ENCODE data around the gene GLUD1. TPM values are rescaled to one million over a fixed set of nuclear protein-coding genes. Genes with fewer than 3 reads are reported as not detected.
"Not testable (repeated sequence)": the region's sequence is repeated elsewhere in the genome, so short reads cannot be mapped to it uniquely, and the experiment has no call there.

Gene GLUD1
- total and polyA plus RNA-seq, 3 experiments from 2014 or later, result 130 to 184 (median 174) TPM

DNA sequence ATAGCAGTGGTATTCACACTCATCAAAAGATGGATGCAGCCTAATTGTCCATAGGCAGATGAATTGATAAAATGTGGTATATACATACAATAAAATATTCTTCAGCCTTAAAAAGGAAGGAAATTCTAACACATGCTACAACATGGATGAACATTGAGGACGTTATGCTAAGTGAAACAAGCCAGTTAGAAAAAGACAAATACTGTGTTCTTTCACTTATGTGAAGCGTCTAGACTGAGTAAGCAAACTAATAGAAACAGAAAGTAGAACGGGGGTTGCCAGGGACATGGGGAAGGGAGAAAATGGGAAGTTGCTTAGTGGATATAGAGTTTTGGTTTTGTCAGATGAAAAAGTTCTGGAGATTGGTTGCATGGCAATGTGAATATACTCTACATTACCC, 81.1 kb downstream of the GLUD1 start:
- H3K27me3 ChIP-seq (ENCODE audit: insufficient read depth, low read length, poor library complexity, severe bottlenecking); H3K4me3 ChIP-seq (ENCODE audit: low read length); H3K27ac ChIP-seq (ENCODE audit: low read depth, low read length); H3K36me3 ChIP-seq (ENCODE audit: insufficient read depth, low read length); H3K9me3 Mint-ChIP-seq; H3K27me3 Mint-ChIP-seq; POLR2A ChIA-PET; H3K36me3 Mint-ChIP-seq; CTCF ChIA-PET; H3K4me1 ChIP-seq (ENCODE audit: insufficient read depth, low read length); H3K9me3 ChIP-seq (ENCODE audit: low read length); H3K4me1 Mint-ChIP-seq; DNase-seq: not testable (repeated sequence)
- Mint-ChIP-seq H3K4me3 (peak overlapping the region in 1 of 7 donors; percentile 49), H3K27ac (peak overlapping the region in 1 of 8 donors; percentile 78)

DNA sequence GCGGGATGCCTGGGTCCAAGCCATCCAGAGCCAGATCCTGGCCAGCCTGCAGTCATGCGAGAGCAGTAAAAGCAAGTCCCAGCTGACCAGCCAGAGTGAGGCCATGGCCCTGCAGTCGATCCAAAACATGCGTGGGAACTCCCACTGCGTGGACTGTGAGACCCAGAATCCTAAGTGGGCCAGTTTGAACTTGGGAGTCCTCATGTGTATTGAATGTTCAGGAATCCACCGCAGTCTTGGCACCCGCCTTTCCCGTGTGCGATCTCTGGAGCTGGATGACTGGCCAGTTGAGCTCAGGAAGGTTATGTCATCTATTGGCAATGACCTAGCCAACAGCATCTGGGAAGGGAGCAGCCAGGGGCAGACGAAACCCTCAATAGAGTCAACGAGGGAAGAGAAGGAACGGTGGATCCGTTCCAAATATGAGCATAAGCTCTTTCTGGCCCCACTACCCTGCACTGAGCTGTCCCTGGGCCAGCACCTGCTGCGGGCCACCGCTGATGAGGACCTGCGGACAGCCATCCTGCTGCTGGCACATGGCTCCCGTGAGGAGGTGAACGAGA, 85.4 kb downstream of the GLUD1 start:
- H3K4me1 ChIP-seq (ENCODE audit: insufficient read depth, low read length); DNase-seq; H3K27me3 Mint-ChIP-seq; H3K36me3 Mint-ChIP-seq; CTCF ChIA-PET; H3K27me3 ChIP-seq (ENCODE audit: insufficient read depth, low read length, poor library complexity, severe bottlenecking); H3K4me1 Mint-ChIP-seq; H3K9me3 ChIP-seq (ENCODE audit: low read length); H3K4me3 ChIP-seq (ENCODE audit: low read length); H3K4me3 Mint-ChIP-seq; H3K36me3 ChIP-seq (ENCODE audit: insufficient read depth, low read length); H3K27ac ChIP-seq (ENCODE audit: low read depth, low read length); POLR2A ChIA-PET; H3K9me3 Mint-ChIP-seq: not testable (repeated sequence)
- H3K27ac Mint-ChIP-seq, result peak overlapping the region in 1 of 8 donors; percentile 30

DNA sequence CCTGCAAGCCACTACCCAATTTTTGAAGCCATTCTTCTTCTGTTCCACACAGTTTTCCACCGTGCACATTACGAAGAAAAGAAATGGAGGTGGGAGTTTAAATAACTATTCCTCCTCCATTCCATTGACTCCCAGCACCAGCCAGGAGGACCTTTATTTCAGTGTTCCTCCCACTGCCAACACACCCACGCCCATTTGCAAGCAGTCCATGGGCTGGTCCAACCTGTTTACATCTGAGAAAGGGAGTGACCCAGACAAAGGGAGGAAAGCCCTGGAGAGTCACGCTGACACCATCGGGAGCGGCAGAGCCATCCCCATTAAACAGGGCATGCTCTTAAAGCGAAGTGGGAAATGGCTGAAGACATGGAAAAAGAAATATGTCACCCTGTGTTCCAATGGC, 86.3 kb downstream of the GLUD1 start:
- H3K27ac ChIP-seq (ENCODE audit: low read depth, low read length); H3K36me3 Mint-ChIP-seq; H3K4me3 Mint-ChIP-seq; H3K9me3 Mint-ChIP-seq; H3K4me1 Mint-ChIP-seq; DNase-seq; H3K4me1 ChIP-seq (ENCODE audit: insufficient read depth, low read length); H3K27ac Mint-ChIP-seq; H3K27me3 ChIP-seq (ENCODE audit: insufficient read depth, low read length, poor library complexity, severe bottlenecking); H3K9me3 ChIP-seq (ENCODE audit: low read length); H3K4me3 ChIP-seq (ENCODE audit: low read length); H3K36me3 ChIP-seq (ENCODE audit: insufficient read depth, low read length); CTCF ChIA-PET; H3K27me3 Mint-ChIP-seq; POLR2A ChIA-PET: not testable (repeated sequence)

DNA sequence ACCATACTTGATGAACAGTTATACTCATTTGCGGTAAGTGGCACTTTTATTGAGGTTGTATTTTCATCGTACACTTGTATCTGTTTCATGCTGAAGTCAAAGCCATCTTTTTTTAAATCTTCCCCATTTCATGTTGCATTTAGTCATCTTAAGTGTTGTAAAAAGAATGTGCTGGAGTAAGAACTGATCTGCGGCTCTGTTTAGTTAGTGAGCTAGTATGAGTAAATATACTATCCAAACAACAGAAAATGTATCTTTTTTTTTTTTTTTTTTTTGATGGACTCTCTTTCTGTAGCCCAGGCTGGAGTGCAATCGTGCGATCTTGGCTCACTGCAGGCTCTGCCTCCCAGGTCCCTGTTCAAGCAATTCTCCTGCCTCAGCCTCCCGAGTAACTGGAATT, 87.0 kb downstream of the GLUD1 start:
- H3K9me3 Mint-ChIP-seq; H3K36me3 Mint-ChIP-seq; H3K27me3 Mint-ChIP-seq; H3K27me3 ChIP-seq (ENCODE audit: insufficient read depth, low read length, poor library complexity, severe bottlenecking); H3K27ac Mint-ChIP-seq; DNase-seq; H3K36me3 ChIP-seq (ENCODE audit: insufficient read depth, low read length); H3K4me1 Mint-ChIP-seq; CTCF ChIA-PET; H3K4me1 ChIP-seq (ENCODE audit: insufficient read depth, low read length); POLR2A ChIA-PET; H3K27ac ChIP-seq (ENCODE audit: low read depth, low read length); H3K9me3 ChIP-seq (ENCODE audit: low read length); H3K4me3 Mint-ChIP-seq; H3K4me3 ChIP-seq (ENCODE audit: low read length): not testable (repeated sequence)

DNA sequence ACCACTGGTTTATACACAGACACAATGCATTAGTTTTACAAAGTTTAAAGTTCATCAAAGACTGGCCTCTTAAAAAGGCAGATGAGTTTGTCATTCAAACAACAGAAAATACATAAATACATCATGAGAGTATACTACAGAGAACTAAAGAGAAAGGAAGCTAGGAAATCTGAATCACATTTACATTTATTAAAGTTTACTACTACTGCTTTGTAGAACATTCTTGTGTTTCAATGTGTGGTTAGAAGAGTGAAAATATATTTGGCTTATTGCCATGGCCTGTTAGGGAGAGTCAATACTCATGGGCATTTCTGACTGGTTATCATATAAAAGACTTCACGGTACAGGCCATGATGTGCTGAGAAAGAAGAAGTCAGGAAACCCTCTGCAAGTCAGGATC, 87.5 kb downstream of the GLUD1 start:
- POLR2A ChIA-PET; H3K4me1 ChIP-seq (ENCODE audit: insufficient read depth, low read length); H3K27me3 Mint-ChIP-seq; H3K4me3 Mint-ChIP-seq; H3K36me3 Mint-ChIP-seq; H3K27me3 ChIP-seq (ENCODE audit: insufficient read depth, low read length, poor library complexity, severe bottlenecking); H3K27ac Mint-ChIP-seq; H3K4me1 Mint-ChIP-seq; H3K36me3 ChIP-seq (ENCODE audit: insufficient read depth, low read length); H3K9me3 ChIP-seq (ENCODE audit: low read length); DNase-seq; CTCF ChIA-PET; H3K9me3 Mint-ChIP-seq; H3K27ac ChIP-seq (ENCODE audit: low read depth, low read length); H3K4me3 ChIP-seq (ENCODE audit: low read length): not testable (repeated sequence)

DNA sequence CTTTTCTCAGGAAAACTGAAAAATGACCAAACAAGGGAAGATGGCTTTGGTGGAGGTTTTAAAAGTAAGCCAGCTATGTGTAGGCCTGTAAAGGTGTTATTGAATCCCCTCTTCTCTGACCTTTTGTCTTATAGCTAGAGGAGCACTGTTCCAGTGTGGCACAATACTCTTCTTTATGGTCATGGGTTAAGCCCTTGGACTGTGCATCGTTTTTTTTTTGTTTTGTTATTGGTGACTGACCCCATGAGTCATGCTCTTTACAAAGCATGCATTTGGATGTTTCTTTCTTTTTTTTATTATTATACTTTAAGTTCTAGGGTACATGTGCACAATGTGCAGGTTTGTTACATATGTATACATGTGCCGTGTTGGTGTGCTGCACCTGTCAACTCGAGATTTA, 94.2 kb downstream of the GLUD1 start:
- Histone ChIP-seq H3K4me1 (ENCODE audit: insufficient read depth, low read length) (no peaks in the 10 kb centered on the region), H3K9me3 (ENCODE audit: low read length) (no peaks in the 10 kb centered on the region), H3K27ac (ENCODE audit: low read depth, low read length) (no peak overlapping the region), H3K4me3 (ENCODE audit: low read length) (no peak overlapping the region), H3K27me3 (ENCODE audit: insufficient read depth, low read length, poor library complexity, severe bottlenecking) (no peaks in the 10 kb centered on the region), H3K36me3 (ENCODE audit: insufficient read depth, low read length) (no peaks in the 10 kb centered on the region)
- DNase-seq, result no peak
- H3K4me3 Mint-ChIP-seq, result no peak overlapping the region
- H3K27ac Mint-ChIP-seq, result no peak overlapping the region
- peaks cover 0 to 4% of the 10 kb centered on the region in 2 donors for H3K27me3 Mint-ChIP-seq
- CTCF ChIA-PET, result no interaction called here
- H3K36me3 Mint-ChIP-seq, result no peaks in the 10 kb centered on the region
- no peaks in the 10 kb centered on the region for H3K4me1 Mint-ChIP-seq
- no peaks in the 10 kb centered on the region for H3K9me3 Mint-ChIP-seq
- POLR2A ChIA-PET, result no interaction called here

Other genes starting within 250 kb of the GLUD1 start
- not detected for gene MMRN2, start 137.2 kb downstream of the GLUD1 start, total RNA-seq
- not detected for gene MMRN2, start 137.2 kb downstream of the GLUD1 start, polyA plus RNA-seq
- gene SNCG, start 136.2 kb downstream of the GLUD1 start, total RNA-seq, result not detected
- not detected for gene SNCG, start 136.2 kb downstream of the GLUD1 start, polyA plus RNA-seq
- gene ADIRF, start 126.4 kb downstream of the GLUD1 start, total RNA-seq, result not detected
- gene ADIRF, start 126.4 kb downstream of the GLUD1 start, polyA plus RNA-seq, result not detected
- not detected for gene FAM25A, start 74.5 kb downstream of the GLUD1 start, total RNA-seq
- gene FAM25A, start 74.5 kb downstream of the GLUD1 start, polyA plus RNA-seq, result not detected
- gene SHLD2, start 363 bp upstream of the GLUD1 start, total RNA-seq, result 10 to 100 TPM; 42.9 to 44.2 TPM
- 24.9 TPM for gene SHLD2, start 363 bp upstream of the GLUD1 start, polyA plus RNA-seq
- gene NUTM2A, start 130.6 kb upstream of the GLUD1 start, total RNA-seq, result under 1 TPM; 0.40 to 0.48 TPM
- gene NUTM2A, start 130.6 kb upstream of the GLUD1 start, polyA plus RNA-seq, result not detected

Measured in CD8-positive, alpha-beta memory T cell (primary cell).